ENCODE results near the gene ENAM.

- TF ChIP-seq CTCF (IDR thresholded peaks at IDR 0.05; ENCODE audit: low read length) (no peak), EZH2 (optimal IDR thresholded peaks at IDR 0.05; ENCODE audit: low read depth, low read length) (no peak), EZH2phosphoT487 (IDR thresholded peaks at IDR 0.05; ENCODE audit: low read length) (no peak)
Measured at GRCh38 chr4:70603856-70604255, 24.7 kb upstream of the ENAM start.
